HUDEP-2 (cell line): ENCODE data around the gene PEX14.

Source experiments
- DNase-seq, 76 experiments: peaks; one replicate each; lab custom pipeline; 2025; ENCODE audit not compliant: unreplicated experiment in 76 of 76; lab: John Stamatoyannopoulos, UW

Gene PEX14

DNA sequence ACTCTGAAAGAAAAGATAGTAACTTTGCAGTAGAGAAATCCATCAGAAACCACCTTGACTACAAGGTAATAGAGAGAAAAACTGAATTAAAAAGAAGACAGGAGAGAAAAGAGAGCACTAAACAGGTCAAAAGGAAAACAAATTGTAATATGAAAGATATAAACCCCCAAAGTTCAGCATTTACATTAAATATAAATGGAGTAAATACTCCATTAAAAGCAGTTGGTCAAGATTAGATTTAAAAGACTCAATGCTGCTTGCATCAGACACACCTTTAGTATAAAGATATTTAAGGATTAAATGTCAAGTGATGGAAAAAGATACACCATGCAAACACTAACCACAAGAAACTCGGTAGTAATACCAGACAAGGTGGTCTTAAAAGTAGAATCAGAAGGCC is 110.5 kb downstream of the PEX14 start:
- DNase-seq: no peak

DNA sequence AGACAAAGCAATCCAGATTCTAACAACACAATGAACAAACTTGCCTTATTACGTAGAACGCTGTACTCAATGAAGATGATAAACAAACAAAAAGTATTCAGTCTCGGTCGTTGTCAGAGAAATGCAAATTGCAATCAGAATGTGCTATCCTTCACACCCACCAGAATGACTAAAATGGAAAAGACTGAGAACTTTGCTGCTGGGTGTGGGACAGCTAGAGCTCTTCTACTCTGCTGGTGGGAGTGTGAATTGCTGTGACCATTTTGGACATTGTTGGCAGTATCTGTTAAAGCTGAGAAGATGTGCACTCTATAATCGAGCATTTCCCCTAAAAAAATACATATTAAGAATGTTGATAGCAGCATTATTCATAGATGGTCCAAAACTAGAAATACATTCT is 111.4 kb downstream of the PEX14 start:
- DNase-seq: no peak

DNA sequence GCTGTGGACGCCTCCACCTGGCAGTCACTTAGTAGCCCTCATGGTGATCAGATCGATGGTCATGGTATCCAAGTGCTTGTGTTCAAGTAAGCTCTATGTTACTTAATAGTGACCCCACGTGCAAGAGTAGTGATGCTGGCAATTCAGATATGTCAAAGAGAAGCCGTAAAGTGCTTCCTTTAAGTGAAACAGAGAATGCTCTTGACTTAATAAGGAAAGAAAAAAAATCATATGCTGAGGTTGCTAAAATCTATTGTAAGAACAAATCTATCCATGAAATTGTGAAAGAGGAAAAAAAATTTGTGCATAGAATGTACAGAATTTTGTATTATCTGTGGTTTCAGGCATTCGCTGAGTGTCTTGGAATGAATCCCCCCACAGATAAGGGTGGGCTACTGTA is 113.9 kb downstream of the PEX14 start:
- no peak for DNase-seq

DNA sequence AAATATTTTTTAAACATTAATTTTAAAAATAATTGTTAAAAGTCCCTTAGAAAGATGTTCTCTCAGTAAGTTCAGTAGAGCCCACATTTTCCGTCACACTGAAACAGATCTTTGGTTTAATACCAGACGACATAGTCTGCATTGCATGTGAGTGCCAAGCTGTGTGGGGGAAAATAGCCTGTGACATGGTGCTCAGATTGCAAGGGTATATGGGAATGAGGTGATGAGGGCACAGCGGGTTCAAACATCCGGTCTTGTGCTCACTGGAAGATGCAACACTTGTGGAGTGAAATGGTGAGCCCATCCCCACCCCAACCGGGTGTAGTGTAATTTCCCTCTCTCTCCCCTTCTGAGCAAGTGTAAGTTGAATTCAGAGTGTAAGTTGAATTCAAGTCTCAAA is 114.3 kb downstream of the PEX14 start:
- DNase-seq: no peak

DNA sequence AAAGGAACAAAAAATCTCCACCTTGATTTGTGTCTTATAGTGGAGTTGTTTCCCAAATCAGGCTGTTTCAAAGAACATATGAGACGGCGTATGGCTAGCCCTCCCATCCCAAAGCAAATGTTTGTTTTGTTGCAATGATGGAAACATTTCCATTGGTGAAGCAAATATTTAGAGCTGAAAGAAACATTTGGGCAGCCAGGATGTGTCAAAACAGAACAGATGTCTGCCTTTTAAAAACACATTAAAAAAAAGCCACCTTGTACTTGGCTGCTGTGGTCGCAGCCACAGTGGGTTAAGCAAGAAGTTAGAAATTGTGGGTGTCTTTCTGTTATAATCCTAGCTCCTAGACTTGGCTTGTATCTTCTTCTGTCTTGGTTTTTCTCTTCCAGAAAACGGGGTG is 116.3 kb downstream of the PEX14 start:
- no peak for DNase-seq

DNA sequence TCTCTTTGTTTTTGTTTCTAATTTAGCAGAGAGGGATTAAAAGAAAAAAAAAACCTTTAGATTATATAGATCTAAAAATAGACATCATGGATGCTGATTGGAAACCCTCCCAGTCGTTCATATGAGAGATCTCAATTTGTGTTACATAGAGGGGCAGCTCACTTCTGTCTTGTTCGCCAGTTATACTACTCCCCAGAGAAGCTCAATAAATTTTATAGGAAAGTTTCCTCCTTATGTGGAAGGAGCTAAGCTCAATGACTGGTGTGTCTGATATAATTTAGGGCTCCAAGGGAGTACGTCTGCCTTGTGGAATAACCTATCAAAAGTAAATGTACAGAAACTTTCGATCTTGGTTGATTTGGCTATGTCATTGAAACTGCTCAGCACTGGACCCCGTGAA is 117.6 kb downstream of the PEX14 start:
- DNase-seq: no peak

DNA sequence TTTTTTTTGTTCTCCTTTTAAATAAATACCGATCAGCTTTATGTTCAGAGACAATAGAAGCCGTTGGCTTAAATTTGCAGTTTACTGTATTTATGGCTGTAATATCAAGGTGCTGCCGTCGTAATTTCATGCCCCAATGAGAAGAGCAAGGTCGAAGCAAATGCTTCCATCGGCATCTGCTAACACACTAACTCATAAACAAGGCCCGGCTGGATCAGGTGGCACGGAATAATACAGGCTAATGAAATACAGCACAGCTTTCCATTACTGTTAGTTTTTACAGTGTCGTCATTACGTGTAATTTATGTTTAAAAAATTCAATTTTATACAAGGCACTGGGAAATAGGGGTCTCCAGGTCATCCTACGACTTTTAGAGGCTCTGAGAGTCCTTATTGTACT is 119.0 kb downstream of the PEX14 start:
- no peak for DNase-seq

DNA sequence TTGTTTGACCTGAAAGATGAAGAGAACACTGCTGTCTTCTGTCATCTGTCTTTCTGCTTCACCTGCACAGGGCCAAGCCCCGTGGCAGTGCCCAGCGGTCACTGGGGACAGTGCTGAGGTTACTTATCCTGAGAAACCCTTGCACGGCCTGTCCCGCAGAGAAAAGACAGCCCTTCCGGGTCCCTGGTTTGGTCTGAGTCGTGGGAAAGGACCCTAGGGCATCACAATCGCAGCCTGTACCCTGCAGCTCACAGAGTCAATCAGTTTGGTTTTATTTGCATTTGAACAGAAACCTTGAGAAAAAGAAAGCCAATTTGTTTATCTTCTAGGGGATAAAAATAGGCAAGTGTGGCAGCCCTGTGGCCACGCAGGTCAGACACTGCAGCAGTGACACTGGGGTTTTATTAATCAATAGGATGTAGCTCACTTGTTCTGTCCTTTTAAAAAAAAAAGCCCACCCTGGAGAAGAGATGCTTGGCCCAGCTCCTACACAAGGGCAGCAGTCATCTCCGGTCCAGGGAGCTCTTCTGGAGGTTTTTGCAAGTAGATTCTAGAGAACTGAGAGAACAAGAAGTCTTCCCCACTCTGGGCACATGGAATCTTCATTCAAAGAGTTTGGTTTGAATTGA is 120.0 kb downstream of the PEX14 start:
- no peak for DNase-seq

DNA sequence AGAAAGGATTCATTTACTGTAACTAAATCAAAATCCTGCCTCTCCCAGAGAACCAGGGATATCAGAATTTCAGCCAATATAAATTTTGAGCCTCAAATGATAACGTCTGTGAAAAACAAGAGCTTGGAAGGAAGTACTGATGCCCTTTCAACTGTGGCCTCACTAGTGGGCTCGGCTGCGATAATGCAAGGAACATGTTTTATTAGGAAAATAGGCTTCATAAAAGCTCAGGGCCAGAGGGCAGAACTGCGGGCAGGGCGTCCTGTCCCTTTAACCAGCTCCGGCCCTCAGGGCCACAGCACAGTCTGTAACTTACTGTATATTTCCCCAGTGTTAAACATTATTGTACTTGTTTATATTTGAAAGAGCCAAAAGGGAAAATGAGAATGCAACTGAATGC is 122.0 kb downstream of the PEX14 start:
- no peak for DNase-seq

DNA sequence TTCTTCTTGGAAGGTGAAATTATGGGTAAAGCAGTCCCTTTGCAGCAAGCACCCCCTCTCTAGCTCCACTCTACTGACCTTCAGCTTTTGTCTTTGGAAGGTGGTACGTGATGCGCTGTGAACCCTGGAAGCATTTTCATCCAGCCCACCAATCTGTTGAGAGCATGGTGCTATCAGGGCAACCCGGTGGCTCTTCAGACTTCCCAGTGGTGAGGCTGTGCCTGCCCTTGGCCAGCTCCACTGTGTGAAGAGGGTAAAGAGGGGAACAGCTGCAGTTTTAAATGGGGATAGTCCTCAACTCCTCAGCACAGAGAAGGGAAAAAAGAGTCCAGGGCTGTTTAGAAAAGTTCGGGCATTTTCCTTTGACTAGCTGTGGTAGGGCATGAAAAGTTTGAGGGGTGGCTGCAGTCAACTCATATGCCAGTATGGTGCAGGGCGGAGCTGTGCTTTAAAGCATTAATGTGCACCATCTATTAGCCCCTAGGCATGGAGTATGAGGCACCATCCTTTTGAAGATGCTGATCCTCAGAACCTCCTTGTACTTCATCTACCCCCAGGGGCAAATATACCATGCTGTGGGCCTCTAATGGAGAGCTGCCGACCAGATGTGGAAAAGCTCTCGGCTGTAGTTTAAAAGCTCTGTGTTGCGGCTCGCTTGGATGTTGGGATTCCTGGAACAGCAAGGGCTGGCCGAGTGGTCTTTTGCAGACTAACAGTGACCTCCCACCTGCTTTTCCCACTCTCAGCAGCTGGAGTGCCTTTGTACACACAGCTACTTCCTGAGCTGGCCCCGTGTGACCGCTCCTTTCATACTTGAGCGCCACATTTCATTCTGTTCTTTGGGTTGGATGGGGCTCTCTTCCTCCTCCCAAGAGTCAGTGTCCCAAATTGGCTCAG is 123.0 kb downstream of the PEX14 start:
- no peak for DNase-seq

DNA sequence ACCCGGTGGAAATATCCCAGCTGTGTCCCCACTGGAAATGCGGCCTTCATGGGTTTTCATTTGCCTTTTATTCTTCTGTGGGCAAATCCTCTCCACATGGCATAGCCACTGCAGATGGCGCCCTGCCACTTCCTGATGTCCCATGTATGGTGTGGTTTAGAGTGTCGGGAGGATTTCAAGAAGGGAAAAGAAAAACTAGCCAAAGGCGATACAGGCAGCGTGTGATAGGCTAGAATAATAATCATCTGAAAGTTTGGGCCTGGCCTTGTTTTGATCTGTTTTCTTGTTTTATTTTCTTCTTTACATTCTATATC is 123.6 kb downstream of the PEX14 start:
- DNase-seq: no peak

DNA sequence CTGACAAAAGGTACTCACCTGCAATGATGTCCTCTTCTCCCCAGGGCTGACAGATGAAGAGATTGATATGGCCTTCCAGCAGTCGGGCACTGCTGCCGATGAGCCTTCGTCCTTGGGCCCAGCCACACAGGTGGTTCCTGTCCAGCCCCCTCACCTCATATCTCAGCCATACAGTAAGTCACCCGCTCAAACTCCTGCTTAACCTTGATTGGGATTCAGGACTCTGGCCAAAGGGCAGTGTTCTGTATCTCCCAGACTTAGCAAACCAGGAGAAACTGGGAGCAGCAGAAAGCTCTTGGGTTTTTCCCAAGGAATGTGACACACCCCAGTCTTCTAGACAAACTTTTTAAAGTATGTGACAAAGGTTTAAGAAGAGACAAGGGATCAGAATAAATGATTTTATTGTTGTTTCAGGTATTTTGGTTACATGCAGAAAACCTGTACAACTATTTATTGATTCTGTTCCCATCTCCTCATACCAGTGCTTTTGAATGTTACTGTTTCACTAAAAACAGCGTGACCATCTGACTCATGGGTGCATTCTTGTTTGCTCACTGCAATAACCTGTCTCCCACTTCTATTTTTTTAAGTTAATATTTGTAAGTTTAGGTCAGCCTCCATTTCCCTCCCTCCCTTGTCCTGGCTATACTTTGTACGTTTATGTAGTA is 124.6 kb downstream of the PEX14 start:
- no peak for DNase-seq

DNA sequence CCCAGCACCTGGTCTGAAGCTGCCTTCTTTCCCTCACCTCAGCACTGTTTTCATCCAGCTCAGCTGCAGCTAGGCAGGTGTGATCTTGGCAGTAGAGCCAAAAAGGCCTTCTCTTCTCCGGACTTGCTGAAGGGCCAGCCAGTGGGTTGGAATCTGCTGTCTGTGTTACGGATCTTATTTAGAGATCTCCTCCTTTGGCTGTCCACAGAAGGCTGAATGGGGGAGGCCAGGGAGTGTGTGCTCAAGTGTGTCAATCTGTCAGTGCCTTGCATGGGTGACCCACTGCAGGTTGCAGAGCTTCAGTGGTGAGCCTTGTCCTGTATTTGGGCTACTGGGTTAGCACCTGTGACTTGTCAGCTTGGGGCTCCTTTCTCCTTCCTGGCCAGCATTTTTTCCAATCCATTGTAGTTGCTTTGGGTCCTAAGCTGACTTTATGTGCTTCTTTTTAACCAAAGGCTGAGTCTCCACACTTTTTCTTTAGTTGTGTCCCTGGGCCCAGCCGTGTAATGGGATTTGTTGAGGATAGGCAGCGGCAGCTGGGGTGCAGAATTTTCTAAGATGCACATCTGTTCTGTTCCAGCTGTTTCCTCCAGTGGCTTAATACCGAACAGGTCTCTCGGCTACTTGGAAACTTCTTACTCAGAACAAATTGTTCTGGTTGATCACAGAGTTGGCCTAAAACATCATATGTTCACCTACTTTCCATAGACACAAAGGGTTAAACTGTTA is 126.8 kb downstream of the PEX14 start:
- no peak for DNase-seq

DNA sequence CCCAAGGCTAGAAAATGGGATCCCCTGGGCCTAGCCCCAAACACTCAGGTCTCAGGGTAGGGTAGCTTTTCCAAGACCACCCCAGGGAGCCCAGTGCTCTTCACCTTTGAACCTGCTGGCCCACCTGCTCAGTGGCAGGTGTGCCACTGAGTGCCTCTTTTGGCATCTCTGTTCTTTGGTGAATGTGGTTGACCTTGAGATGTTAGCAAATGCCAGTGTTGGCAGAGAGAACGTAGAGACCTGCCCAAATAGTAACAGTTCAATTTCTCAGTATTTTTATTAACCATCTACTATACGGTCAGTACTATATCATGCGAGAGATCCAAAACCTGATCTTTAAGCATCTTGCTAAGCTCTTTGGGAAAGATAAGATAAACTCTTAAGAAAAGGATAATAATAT is 128.2 kb downstream of the PEX14 start:
- DNase-seq: no peak

DNA sequence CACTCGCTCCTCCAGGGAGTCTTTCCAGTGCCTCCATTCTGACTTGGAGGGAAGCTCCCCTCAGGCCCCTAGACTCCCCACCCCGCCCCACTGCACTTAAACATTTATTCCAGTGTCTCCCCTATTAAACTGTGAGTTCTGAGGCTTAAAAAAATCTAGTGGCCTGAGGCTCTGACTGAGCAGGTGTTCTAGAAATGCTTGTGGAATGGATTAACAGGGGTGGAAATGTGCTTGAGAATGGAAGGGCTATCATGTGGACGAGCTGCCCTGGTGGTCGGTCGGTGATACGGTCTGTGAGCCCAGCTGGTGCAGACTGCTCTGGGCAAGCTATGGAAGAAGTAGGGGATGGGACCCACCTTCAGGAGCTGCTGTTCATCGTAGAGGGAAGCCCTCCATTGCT is 130.2 kb downstream of the PEX14 start:
- DNase-seq: no peak

DNA sequence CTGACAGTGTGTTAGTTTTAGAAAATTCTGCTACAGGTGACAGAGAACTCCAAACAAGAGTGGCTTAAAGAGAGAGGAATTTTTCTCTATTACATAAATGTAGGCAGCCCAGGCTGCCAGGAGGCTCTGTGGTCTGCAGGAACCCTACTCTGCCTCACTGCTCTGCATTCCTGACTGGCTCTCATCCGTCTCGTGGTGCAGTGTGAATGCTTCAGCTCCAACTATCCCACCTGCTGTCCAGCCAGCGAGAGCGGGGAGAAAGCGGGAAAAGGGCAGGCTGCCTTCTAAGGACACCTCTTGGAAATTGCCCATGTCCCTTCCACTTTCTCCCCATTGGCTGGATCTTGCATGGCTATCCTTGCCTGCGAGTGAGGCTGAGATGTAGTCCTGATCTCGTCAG is 131.3 kb downstream of the PEX14 start:
- DNase-seq: no peak

DNA sequence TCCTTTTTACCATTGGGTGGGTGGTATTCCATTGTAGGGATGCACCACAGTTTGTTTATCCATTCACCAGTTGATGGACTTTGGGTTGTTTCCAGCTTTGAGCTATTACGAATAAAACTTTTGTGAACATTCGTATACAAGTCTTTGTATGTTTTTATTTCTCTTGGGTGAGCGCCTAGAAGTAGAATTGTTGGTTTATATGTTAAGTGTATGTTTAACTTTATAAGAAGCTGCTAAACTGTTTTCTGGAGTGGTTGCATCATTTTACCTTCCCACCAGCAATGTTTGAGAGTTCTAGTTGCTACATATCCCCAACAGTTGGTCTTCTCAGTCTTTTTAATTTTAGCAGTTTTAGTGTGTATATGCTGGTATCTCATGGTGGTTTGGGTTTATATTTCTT is 132.5 kb downstream of the PEX14 start:
- DNase-seq: no peak

DNA sequence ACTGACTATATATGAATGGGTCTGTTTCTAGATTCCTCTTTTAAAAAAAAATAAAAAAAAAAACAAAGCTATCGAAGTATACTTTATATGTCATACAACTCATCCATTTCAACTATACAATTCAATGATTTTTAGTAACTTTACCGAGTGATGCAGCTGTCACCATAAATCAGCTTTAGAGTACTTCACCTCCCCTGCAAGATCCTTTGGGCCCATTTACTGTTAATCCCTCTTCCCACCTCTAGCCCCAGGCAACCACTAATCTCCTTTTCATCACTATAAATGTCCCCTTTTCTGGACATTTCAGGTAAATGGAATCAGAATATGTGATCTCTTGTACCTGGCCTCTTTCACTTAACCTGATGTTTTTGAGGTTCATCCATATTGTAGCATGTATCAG is 133.9 kb downstream of the PEX14 start:
- no peak for DNase-seq

DNA sequence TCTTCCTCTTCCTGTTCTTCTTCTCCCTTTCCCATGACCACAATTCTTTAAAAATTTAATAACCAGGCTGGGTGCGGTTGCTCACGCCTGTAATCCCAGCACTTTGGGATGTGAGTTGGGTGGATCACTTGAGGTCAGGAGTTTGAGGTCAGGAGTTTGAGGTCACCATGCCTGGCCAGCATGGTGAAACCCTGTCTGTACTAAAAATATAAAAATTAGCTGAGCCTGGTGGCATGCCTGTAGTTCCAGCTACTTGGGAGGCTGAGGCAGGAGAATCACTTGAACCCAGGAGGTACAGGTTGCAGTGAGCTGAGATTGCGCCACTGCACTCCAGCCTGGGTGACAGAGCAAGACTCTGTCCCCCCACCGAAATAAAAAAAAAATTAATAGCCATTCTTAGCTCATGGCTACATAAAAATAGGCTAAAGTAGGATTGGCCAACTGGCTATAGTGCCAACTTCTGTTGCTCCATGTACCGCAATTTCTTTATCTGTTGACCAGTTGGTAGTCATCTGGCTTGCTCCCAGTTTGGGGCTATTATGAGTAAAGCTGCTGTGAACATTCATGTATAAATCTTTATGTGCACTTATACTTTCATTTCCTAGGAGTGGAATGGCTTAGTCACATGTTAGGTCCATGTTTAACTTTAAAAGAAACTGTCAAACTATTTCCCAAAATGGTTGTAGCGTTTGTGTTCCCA is 136.3 kb downstream of the PEX14 start:
- no peak for DNase-seq

DNA sequence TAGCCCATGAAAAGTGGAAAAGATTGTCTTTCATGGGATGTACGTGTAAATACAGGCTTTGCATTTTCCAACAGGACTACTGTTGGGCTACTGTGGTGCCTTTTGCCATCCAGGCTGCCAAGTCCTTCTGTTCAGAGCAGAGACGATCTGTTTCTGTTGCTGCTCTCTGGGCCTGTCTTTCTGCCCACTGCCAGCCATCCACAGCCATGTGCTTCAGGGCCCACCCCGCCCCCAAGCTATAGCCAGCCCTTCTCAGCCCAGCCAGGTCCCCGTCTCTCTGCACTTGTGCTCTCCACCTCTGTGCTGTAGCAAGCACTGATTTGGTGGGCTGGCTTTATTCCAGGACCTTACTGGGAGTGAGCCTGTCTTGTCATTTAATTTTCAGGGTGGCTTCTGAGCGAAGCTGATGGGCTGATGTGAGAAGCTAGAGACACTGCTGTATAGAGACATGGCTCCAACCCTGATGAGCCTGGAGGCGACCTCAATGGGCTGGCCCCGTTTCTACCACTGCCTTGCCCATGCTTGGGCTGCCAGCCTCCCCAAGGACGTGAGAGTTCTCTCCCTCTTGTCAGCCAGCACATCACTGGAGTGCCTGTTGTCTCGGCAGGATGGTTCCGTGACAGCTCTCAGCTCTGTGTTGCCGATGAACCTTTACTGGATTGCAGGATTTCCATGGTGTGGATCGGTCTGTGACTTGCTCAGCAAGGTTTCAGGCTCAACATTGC is 137.8 kb downstream of the PEX14 start:
- DNase-seq: no peak
